OCI-LY1 (cell line): ENCODE measurements around the gene RFX6.

Experiments
- CTCF ChIP-seq: fragments of 200-600 bp; sonication (generic), shearing (Covaris generic); IDR thresholded peaks from 2 replicates; pipeline ENCODE4 v1.5.1; 2017; ENCODE audit warnings: mild to moderate bottlenecking, antibody characterized with exemption, low read length, moderate library complexity, mixed read lengths
- EZH2 ChIP-seq: fragments of 200-600 bp; sonication (generic), shearing (Covaris generic); IDR thresholded peaks from 2 replicates; pipeline ENCODE4 v1.8.0; 2017; ENCODE audit warnings: borderline replicate concordance, mixed run types, mild to moderate bottlenecking, antibody characterized with exemption, low read length, moderate library complexity, mixed read lengths

GRCh38 chr6:116948533-116949304, 71.7 kb downstream of the RFX6 start:
- no peak for TF ChIP-seq CTCF
- TF ChIP-seq EZH2: no peak
